KMS-11 (cell line): ENCODE results near the gene PCSK5.

Source experiments
- H2AFZ ChIP-seq: fragments of 200-600 bp; sonication (generic); 2 replicates; pipeline ENCODE4 v1.6.1; 2016; ENCODE audit warnings: antibody characterized with exemption, mixed run types, low read depth
- H3K27ac ChIP-seq: fragments of 200-600 bp; sonication (generic); 2 replicates; pipeline ENCODE4 v1.6.1; 2016; ENCODE audit warnings: mild to moderate bottlenecking, mixed run types
- H3K27me3 ChIP-seq: fragments of 200-600 bp; sonication (generic); 2 replicates; pipeline ENCODE4 v1.6.1; 2017; ENCODE audit warnings: mild to moderate bottlenecking, low read depth, mixed run types, moderate library complexity; ENCODE audit not compliant: insufficient read depth
- H3K36me3 ChIP-seq: fragments of 200-600 bp; sonication (generic); 2 replicates; pipeline ENCODE4 v1.6.1; 2017; ENCODE audit warnings: mild to moderate bottlenecking, mixed run types; ENCODE audit not compliant: insufficient read depth
- H3K4me1 ChIP-seq: fragments of 200-600 bp; sonication (generic); 2 replicates; pipeline ENCODE4 v1.6.1; 2016; ENCODE audit warnings: mild to moderate bottlenecking, low read depth, mixed run types; ENCODE audit not compliant: poor library complexity, severe bottlenecking
- H3K4me2 ChIP-seq: fragments of 200-600 bp; sonication (generic); 2 replicates; pipeline ENCODE4 v1.7.0; 2016; ENCODE audit warnings: mild to moderate bottlenecking, mixed run types
- H3K4me3 ChIP-seq: fragments of 200-600 bp; sonication (generic); IDR thresholded peaks from 2 replicates; pipeline ENCODE4 v1.6.1; 2017; ENCODE audit warnings: low read depth, low read length, mixed read lengths; ENCODE audit not compliant: insufficient read depth
- H3K79me2 ChIP-seq: fragments of 200-600 bp; sonication (generic); 2 replicates; pipeline ENCODE4 v1.6.1; 2016; ENCODE audit warnings: low read depth, mixed run types; ENCODE audit not compliant: insufficient read depth
- H3K9ac ChIP-seq: fragments of 200-600 bp; sonication (generic); 2 replicates; pipeline ENCODE4 v1.6.1; 2016; ENCODE audit warnings: mild to moderate bottlenecking, mixed run types
- H4K20me1 ChIP-seq: fragments of 200-600 bp; sonication (generic); 2 replicates; pipeline ENCODE4 v1.6.1; 2016; ENCODE audit warnings: mild to moderate bottlenecking, mixed run types; ENCODE audit not compliant: insufficient read depth
- TF ChIP-seq, protein P1 (sequence below): fragments of 200-600 bp; sonication (generic); conservative IDR thresholded peaks from 2 replicates; pipeline ENCODE4 v1.6.1; 2017; ENCODE audit warnings: low read depth, mild to moderate bottlenecking, antibody characterized with exemption, low read length, moderate library complexity, mixed read lengths

Gene PCSK5

DNA sequence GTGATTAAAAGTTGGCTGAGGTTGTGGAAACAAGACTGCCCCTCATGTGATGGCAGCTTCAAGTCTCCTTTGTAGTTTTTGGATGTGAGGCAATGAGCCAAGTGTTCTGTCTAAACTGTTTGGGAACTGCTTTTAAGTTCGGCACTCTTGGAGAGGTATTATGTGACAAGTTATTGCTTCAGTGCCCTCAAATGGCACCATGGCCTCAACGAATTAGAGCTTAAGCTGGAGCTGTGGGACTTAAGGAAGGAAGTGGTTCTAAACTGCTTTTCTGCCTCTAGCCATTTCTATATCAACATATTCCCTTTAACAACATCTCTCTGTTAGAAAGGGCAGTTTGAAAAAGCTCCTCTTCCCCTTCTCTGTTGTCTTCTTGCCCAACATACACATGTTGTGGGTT, 276.1 kb downstream of the PCSK5 start:
- Histone ChIP-seq H3K27ac (no peak overlapping the region), H3K27me3 (no peaks in the 10 kb centered on the region), H3K9ac (no peak overlapping the region), H3K4me1 (no peaks in the 10 kb centered on the region), H3K4me3 (no peak overlapping the region), H3K79me2 (no peaks in the 10 kb centered on the region), H3K4me2 (no peak overlapping the region), H4K20me1 (no peaks in the 10 kb centered on the region), H2AFZ (no peak overlapping the region), H3K36me3 (no peaks in the 10 kb centered on the region)
- TF ChIP-seq, protein P1, sequence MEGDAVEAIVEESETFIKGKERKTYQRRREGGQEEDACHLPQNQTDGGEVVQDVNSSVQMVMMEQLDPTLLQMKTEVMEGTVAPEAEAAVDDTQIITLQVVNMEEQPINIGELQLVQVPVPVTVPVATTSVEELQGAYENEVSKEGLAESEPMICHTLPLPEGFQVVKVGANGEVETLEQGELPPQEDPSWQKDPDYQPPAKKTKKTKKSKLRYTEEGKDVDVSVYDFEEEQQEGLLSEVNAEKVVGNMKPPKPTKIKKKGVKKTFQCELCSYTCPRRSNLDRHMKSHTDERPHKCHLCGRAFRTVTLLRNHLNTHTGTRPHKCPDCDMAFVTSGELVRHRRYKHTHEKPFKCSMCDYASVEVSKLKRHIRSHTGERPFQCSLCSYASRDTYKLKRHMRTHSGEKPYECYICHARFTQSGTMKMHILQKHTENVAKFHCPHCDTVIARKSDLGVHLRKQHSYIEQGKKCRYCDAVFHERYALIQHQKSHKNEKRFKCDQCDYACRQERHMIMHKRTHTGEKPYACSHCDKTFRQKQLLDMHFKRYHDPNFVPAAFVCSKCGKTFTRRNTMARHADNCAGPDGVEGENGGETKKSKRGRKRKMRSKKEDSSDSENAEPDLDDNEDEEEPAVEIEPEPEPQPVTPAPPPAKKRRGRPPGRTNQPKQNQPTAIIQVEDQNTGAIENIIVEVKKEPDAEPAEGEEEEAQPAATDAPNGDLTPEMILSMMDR: no peak

DNA sequence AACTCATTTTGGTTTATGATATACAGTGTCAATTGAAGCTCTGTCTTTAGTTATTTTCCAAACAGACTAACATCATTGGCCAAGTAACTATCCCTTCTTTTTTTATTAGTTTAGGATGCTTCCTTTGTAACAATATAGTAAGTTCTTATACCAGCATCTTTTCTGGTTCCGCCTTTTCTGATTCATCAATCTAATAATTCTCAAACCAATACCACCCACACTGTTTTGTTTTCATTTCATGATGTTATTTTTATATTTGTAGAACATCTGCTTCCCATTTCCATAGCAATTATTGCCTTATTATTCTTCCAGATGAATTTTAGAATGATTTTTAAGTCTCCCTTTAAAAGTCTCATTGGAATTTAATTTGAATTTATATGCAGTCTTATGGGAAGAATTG, 285.7 kb downstream of the PCSK5 start:
- no peak overlapping the region for H3K27ac ChIP-seq
- H3K36me3 ChIP-seq: no peaks in the 10 kb centered on the region
- no peak overlapping the region for H3K4me2 ChIP-seq
- H3K4me1 ChIP-seq: no peaks in the 10 kb centered on the region
- no peaks in the 10 kb centered on the region for H3K79me2 ChIP-seq
- no peak overlapping the region for H3K9ac ChIP-seq
- H3K27me3 ChIP-seq: no peaks in the 10 kb centered on the region
- TF ChIP-seq, protein P1: no peak
- no peak overlapping the region for H3K4me3 ChIP-seq
- no peak overlapping the region for H2AFZ ChIP-seq
- H4K20me1 ChIP-seq: no peaks in the 10 kb centered on the region

DNA sequence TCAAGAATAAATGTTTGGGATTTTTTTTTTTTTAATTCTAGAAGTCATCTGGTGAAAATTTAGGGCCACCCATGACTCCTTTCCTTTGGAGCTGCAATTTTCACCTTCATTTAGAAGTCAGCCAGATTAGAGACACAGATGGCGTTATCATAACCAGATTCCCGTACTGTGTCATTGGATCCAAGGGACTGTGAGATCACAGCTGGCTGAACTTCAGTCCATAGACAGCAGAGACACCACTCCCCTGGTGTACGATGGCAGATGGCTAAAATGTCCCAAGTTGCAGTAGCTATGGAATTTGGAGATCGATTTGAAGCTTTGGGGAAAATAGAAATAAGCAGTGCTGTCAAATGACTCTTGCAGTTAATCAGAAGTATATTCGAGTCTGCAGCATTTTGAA, 287.5 kb downstream of the PCSK5 start:
- Histone ChIP-seq H3K36me3 (no peaks in the 10 kb centered on the region), H3K4me2 (no peak overlapping the region), H3K9ac (no peak overlapping the region), H3K27ac (no peak overlapping the region), H3K79me2 (no peaks in the 10 kb centered on the region), H4K20me1 (no peaks in the 10 kb centered on the region), H3K27me3 (no peaks in the 10 kb centered on the region), H3K4me1 (no peaks in the 10 kb centered on the region), H2AFZ (no peak overlapping the region), H3K4me3 (no peak overlapping the region)
- TF ChIP-seq, protein P1: no peak

DNA sequence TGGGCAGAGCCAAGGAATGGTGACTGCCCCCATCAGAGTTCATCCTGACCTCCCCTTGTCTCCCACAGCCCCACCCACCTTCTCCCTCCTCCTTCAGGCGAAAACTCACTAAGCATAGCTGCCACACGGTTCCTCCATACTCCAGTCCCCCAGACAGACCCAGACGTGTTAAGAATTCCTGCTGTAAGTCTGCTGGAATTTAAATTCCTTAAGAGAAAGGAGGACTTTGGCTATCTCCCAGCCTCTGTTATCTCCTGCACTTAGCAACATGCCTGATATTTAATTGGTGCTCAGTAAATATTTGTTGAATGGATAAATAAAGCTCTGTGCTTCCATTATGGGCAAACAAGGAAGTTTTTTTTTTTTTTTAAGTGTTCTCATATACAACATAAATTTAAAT, 290.1 kb downstream of the PCSK5 start:
- H3K27ac ChIP-seq: no peak overlapping the region
- no peak overlapping the region for H2AFZ ChIP-seq
- no peaks in the 10 kb centered on the region for H3K79me2 ChIP-seq
- H3K4me1 ChIP-seq: no peaks in the 10 kb centered on the region
- no peaks in the 10 kb centered on the region for H4K20me1 ChIP-seq
- no peak overlapping the region for H3K4me2 ChIP-seq
- H3K9ac ChIP-seq: no peak overlapping the region
- H3K4me3 ChIP-seq: no peak overlapping the region
- TF ChIP-seq, protein P1: no peak
- H3K27me3 ChIP-seq: no peaks in the 10 kb centered on the region
- H3K36me3 ChIP-seq: no peaks in the 10 kb centered on the region
